Measurements from ENCODE around the gene TMEM198.

TMEM198 gene

DNA sequence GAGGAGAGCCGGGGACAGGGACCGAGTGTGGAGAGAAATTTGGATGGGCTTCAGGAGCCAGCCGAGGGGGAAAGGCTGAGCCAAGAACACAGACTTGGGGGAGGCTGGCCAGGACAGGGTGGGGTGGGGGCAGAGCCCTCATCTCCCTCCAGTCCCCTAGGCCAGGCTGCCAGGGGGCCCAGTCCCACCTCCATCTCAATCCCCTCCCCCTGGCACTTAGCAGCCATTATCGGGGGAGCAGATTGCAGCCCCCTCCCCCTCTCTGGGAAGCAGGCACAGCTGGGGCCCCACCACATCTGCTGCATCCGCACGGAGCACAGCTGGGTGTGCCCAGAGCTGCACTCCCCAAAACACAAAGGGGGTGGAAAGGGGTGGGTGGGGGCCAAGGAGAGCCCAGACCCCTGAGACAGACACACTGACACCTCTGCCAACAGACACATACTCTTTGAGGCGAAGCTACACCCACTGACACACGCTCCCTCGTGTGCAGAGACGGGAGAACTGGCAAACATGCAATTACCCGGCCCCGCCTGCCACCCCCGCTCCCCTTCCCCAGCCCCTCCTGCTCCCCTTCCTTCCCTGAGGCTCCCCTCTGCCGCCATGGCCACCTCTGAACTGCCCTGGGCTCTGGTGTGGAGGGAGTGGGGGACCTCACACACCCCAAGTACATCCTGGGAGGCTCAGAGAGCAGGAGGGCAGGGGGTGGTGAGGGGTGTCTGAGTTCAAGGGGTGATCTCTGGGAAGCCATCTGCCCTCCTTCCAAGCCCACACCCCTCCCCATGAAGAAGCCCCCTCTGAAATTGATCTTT, 34.7 kb upstream of the TMEM198 start:
- no peaks in the 10 kb centered on the region for H3K9me3 ChIP-seq (ENCODE audit: control insufficient read depth, low read length)
- peaks cover 22% of the 10 kb centered on the region for H3K27me3 ChIP-seq (replicated peaks; ENCODE audit: control insufficient read depth, insufficient read depth, low read length, poor library complexity, severe bottlenecking)
- no peak overlapping the region for H3K27ac ChIP-seq (ENCODE audit: insufficient read depth, low read length, poor library complexity, severe bottlenecking)
- H3K4me1 ChIP-seq (ENCODE audit: control insufficient read depth, insufficient read depth, low read length, poor library complexity, severe bottlenecking), result peaks cover 12% of the 10 kb centered on the region
- H3K36me3 ChIP-seq (ENCODE audit: control insufficient read depth, insufficient read depth, low read length), result peaks cover 26% of the 10 kb centered on the region
- DNase-seq, result no peak
- no peak overlapping the region for H3K4me3 ChIP-seq (ENCODE audit: insufficient read depth, low read depth, low read length, poor library complexity, severe bottlenecking)

DNA sequence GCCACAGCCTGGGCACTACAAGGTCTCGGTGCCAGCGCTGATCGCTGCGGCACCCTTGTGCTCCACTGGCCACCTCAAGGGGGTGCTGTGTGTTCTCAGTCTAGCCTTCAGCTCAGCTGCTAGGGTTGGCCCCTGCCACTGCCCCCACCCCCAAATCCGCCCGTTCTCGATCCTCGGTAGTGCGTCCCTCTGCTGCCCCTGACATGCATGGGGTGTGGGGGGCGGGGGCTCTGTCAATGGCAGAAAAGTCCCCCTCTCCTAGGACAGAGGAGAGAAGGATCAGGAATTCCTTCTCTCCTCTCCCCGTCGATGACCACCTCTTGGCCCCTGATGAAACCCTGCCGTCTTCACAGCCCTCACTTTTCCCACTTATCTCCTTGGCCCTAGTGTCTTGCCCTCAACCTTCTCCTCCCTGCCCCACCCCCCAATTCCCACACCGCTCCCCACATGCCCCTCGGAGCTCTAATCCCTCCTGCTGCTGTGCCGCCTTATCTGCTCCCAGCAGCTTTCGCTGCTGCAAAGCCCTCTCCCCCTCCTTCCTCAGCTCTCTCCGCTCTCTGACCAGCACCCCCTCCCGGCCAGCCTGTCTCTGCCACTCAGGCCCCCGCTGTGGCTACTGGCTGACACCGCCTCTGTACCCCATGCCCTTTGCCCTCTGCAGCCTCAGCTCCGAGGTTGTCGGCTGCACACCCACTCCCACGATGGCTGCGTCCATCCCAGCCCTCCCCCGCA, 33.9 kb upstream of the TMEM198 start:
- Histone ChIP-seq H3K9me3 (ENCODE audit: control insufficient read depth, low read length) (no peaks in the 10 kb centered on the region), H3K27me3 (replicated peaks; ENCODE audit: control insufficient read depth, insufficient read depth, low read length, poor library complexity, severe bottlenecking) (peaks cover 22% of the 10 kb centered on the region), H3K4me1 (ENCODE audit: control insufficient read depth, insufficient read depth, low read length, poor library complexity, severe bottlenecking) (peaks cover 12% of the 10 kb centered on the region), H3K27ac (ENCODE audit: insufficient read depth, low read length, poor library complexity, severe bottlenecking) (no peak overlapping the region), H3K4me3 (ENCODE audit: insufficient read depth, low read depth, low read length, poor library complexity, severe bottlenecking) (no peak overlapping the region), H3K36me3 (ENCODE audit: control insufficient read depth, insufficient read depth, low read length) (peaks cover 19% of the 10 kb centered on the region)
- peak in 2 of 3 donors; percentile 9 to 19 for DNase-seq

DNA sequence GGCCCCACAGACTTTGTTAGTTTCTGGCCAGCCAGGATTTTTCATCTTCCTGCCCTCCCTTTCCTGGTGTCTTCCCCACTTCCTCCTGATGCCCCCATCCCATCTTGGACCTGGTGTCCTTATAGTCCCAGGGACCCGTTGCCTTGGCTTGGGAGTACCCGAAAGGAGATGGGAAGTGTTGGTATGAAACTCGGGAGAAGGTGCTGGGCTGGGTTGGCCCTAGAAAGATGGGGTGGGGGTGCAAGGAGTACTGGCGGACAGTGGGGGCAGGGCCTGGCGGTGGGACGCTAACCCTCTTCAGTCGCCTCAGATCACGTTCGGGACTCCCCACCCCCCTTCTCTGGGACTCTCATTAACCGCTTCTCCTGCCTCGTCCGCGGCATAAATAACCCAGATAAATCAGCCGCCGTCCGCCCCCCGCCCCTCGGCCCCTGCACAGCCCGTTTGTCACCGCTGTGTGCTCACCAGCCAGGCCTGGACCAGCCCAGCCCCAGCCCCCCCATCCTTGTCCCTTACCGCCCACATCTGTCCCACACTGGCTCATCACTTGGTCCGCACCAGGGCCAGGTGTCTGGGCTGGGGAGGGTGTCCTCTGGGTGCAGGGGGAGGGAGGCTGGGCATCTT, 33.2 kb upstream of the TMEM198 start:
- Histone ChIP-seq H3K27ac (ENCODE audit: insufficient read depth, low read length, poor library complexity, severe bottlenecking) (no peak overlapping the region), H3K27me3 (replicated peaks; ENCODE audit: control insufficient read depth, insufficient read depth, low read length, poor library complexity, severe bottlenecking) (peaks cover 22% of the 10 kb centered on the region), H3K36me3 (ENCODE audit: control insufficient read depth, insufficient read depth, low read length) (peaks cover 12% of the 10 kb centered on the region), H3K4me1 (ENCODE audit: control insufficient read depth, insufficient read depth, low read length, poor library complexity, severe bottlenecking) (peaks cover 12% of the 10 kb centered on the region), H3K4me3 (ENCODE audit: insufficient read depth, low read depth, low read length, poor library complexity, severe bottlenecking) (no peak overlapping the region), H3K9me3 (ENCODE audit: control insufficient read depth, low read length) (no peaks in the 10 kb centered on the region)
- no peak for DNase-seq

DNA sequence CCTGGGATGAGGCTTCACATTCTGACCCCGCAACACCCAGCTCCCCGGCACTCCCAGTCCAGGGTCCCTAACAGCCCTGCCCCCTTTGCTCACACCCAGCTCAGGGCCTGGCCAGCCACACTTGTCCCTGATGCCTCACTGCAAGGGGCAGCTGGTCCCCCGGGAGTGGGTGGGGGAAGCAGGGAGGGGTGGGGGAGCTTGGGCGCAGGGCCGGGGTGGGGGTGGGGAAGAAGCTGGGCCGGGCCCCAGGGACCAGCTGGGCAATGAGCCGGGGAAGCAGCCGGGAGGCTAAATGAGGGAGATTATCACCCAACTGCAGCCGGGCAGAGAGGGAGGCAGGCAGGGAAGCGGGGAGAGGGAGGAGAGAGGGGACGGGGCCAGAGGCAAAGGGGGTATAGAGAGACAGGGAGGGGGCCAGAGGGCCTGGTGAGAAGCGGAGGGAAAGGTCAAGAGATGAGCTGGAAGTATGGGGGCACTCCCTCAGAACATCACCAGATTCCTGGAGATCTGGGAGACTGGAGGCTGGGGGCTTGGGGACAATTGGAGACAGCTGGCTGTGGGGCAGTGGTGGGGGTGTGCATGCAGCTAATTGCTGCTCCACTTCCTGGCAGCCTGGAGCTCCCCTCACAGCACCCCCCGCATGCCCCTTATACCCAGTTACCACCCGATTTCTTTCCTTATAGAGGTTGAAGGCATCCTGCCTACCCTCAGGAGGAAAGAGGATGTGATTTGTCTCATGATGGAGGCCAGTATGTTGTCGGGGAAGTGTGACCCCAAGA, 32.1 kb upstream of the TMEM198 start:
- H3K27me3 ChIP-seq (replicated peaks; ENCODE audit: control insufficient read depth, insufficient read depth, low read length, poor library complexity, severe bottlenecking), result peaks cover 22% of the 10 kb centered on the region

DNA sequence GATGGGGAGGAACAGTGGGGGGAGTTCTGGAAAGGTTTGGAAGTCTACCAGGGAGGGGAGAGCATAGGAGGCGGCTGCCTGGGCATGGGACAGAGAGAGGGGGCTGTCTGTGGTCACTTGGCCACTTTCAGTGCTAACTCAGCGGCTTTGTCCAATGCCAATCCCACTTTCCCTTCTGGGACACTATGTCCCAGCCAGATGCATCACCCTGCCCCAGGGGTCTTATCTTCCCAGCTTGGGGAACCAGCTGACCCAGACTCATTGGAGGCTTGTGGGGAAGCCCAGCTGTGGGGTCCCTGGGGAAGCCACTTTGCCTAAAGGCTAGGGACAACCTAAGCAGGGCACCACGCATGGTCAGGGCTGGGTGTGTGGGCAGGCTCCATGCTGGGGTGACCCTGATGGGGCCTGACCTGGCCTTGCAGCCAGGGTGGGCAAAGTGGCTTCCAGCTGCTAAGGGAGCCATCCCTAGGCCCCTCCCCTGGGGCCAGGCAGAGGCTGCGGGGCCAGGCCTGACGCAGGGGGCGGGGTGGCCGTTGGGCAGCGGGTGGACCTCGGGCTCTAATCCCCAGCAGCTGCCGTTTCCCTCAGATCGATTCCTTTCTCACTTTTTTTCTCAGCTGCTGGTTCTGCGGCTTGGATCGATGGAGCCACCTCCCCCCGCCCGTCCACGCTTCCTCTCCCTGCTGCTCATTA, 31.2 kb upstream of the TMEM198 start:
- Histone ChIP-seq H3K27me3 (replicated peaks; ENCODE audit: control insufficient read depth, insufficient read depth, low read length, poor library complexity, severe bottlenecking) (peaks cover 26% of the 10 kb centered on the region), H3K27ac (ENCODE audit: insufficient read depth, low read length, poor library complexity, severe bottlenecking) (no peak overlapping the region), H3K4me1 (ENCODE audit: control insufficient read depth, insufficient read depth, low read length, poor library complexity, severe bottlenecking) (peaks cover 12% of the 10 kb centered on the region), H3K9me3 (ENCODE audit: control insufficient read depth, low read length) (no peaks in the 10 kb centered on the region), H3K36me3 (ENCODE audit: control insufficient read depth, insufficient read depth, low read length) (no peaks in the 10 kb centered on the region), H3K4me3 (ENCODE audit: insufficient read depth, low read depth, low read length, poor library complexity, severe bottlenecking) (no peak overlapping the region)
- no peak for DNase-seq

More for the DNA sequence above, 32.1 kb upstream of the TMEM198 start:
- H3K27ac ChIP-seq (ENCODE audit: insufficient read depth, low read length, poor library complexity, severe bottlenecking), result no peak overlapping the region
- no peaks in the 10 kb centered on the region for H3K9me3 ChIP-seq (ENCODE audit: control insufficient read depth, low read length)
- peaks cover 4% of the 10 kb centered on the region for H3K36me3 ChIP-seq (ENCODE audit: control insufficient read depth, insufficient read depth, low read length)
- no peak overlapping the region for H3K4me3 ChIP-seq (ENCODE audit: insufficient read depth, low read depth, low read length, poor library complexity, severe bottlenecking)
- no peak for DNase-seq
- peaks cover 12% of the 10 kb centered on the region for H3K4me1 ChIP-seq (ENCODE audit: control insufficient read depth, insufficient read depth, low read length, poor library complexity, severe bottlenecking)

DNA sequence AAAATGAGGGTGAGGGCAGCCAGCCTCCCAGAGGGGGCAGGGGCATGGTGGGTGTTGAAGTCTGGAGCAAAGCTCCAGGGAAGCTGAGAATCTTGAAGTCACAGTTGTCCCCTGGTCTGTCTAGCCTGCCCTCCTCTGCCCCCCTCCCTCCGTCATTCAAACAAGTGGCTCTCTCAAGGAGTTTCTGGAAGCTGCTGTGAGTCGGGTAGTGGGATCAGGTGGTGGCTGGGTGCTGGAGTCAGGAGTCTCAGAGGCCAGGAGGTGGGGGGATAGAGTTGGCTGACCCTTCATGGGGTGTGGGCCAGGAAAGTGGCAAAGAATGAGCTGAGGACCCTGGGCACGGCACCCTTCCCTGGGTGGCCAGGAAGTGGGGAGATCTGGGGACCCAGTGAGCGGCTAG, 30.0 kb upstream of the TMEM198 start:
- H3K36me3 ChIP-seq (ENCODE audit: control insufficient read depth, insufficient read depth, low read length), result no peaks in the 10 kb centered on the region
- H3K27me3 ChIP-seq (replicated peaks; ENCODE audit: control insufficient read depth, insufficient read depth, low read length, poor library complexity, severe bottlenecking), result peaks cover 30% of the 10 kb centered on the region
- no peak for DNase-seq
- H3K4me3 ChIP-seq (ENCODE audit: insufficient read depth, low read depth, low read length, poor library complexity, severe bottlenecking), result no peak overlapping the region
- no peaks in the 10 kb centered on the region for H3K9me3 ChIP-seq (ENCODE audit: control insufficient read depth, low read length)
- H3K27ac ChIP-seq (ENCODE audit: insufficient read depth, low read length, poor library complexity, severe bottlenecking), result no peak overlapping the region
- H3K4me1 ChIP-seq (ENCODE audit: control insufficient read depth, insufficient read depth, low read length, poor library complexity, severe bottlenecking), result peaks cover 12% of the 10 kb centered on the region

DNA sequence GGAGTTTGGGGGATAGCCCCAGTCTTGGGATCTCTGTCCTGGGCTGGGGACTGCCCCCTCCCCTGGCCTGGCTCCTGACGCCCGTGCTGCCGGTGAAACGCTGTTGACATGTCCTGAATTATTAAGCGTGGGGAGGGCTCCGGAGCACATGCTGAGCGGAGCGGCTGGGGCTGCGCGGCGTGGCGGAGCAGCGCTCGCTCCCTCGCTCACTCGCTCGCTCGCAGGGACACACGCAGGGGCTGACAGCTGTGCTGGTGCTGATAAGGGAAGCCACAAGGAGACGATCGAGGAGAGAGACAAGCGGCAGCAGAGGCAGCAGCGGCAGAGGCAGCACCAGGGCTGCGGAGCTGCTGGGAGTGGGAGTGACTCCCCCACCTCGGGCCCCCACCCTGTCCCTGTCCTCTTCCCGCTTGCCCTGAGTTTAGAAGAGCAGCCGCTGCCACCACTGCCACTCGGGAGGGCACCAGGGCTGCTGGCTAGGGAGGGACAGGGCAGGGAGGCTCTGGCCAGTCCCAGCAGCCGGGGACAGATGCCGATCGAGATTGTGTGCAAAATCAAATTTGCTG, 29.5 kb upstream of the TMEM198 start, which contains the start of gene ASIC4:
Gene ASIC4, plus strand, starts transcription at position 287 of the 566 bp plus-strand sequence. Its CDS starts 243 bp downstream, at position 530.
- H3K36me3 ChIP-seq (ENCODE audit: control insufficient read depth, insufficient read depth, low read length), result no peaks in the 10 kb centered on the region
- peaks cover 9% of the 10 kb centered on the region for H3K4me1 ChIP-seq (ENCODE audit: control insufficient read depth, insufficient read depth, low read length, poor library complexity, severe bottlenecking)
- no peak for DNase-seq
- H3K27ac ChIP-seq (ENCODE audit: insufficient read depth, low read length, poor library complexity, severe bottlenecking), result no peak within 1 kb of the TSS
- peaks cover 31% of the 10 kb centered on the region for H3K27me3 ChIP-seq (replicated peaks; ENCODE audit: control insufficient read depth, insufficient read depth, low read length, poor library complexity, severe bottlenecking)
- no peaks in the 10 kb centered on the region for H3K9me3 ChIP-seq (ENCODE audit: control insufficient read depth, low read length)
- H3K4me3 ChIP-seq (ENCODE audit: insufficient read depth, low read depth, low read length, poor library complexity, severe bottlenecking), result no peak within 1 kb of the TSS

DNA sequence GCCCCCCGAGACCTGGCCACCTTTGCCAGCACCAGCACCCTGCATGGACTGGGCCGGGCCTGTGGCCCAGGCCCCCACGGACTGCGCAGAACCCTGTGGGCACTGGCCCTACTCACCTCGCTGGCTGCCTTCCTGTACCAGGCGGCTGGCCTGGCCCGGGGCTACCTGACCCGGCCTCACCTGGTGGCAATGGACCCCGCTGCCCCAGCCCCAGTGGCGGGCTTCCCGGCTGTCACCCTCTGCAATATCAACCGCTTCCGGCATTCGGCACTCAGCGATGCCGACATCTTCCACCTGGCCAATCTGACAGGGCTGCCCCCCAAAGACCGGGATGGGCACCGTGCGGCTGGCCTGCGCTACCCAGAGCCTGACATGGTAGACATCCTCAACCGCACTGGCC, 29.0 kb upstream of the TMEM198 start:
- H3K27ac ChIP-seq (ENCODE audit: insufficient read depth, low read length, poor library complexity, severe bottlenecking), result no peak overlapping the region
- no peak for DNase-seq
- no peak overlapping the region for H3K4me3 ChIP-seq (ENCODE audit: insufficient read depth, low read depth, low read length, poor library complexity, severe bottlenecking)
- no peaks in the 10 kb centered on the region for H3K9me3 ChIP-seq (ENCODE audit: control insufficient read depth, low read length)
- H3K4me1 ChIP-seq (ENCODE audit: control insufficient read depth, insufficient read depth, low read length, poor library complexity, severe bottlenecking), result peaks cover 4% of the 10 kb centered on the region
- no peaks in the 10 kb centered on the region for H3K36me3 ChIP-seq (ENCODE audit: control insufficient read depth, insufficient read depth, low read length)
- peaks cover 26% of the 10 kb centered on the region for H3K27me3 ChIP-seq (replicated peaks; ENCODE audit: control insufficient read depth, insufficient read depth, low read length, poor library complexity, severe bottlenecking)

All from effector memory CD4-positive, alpha-beta T cell (primary cell).